ENCODE data around the gene C1QTNF8.

- TF ChIP-seq, protein P1, sequence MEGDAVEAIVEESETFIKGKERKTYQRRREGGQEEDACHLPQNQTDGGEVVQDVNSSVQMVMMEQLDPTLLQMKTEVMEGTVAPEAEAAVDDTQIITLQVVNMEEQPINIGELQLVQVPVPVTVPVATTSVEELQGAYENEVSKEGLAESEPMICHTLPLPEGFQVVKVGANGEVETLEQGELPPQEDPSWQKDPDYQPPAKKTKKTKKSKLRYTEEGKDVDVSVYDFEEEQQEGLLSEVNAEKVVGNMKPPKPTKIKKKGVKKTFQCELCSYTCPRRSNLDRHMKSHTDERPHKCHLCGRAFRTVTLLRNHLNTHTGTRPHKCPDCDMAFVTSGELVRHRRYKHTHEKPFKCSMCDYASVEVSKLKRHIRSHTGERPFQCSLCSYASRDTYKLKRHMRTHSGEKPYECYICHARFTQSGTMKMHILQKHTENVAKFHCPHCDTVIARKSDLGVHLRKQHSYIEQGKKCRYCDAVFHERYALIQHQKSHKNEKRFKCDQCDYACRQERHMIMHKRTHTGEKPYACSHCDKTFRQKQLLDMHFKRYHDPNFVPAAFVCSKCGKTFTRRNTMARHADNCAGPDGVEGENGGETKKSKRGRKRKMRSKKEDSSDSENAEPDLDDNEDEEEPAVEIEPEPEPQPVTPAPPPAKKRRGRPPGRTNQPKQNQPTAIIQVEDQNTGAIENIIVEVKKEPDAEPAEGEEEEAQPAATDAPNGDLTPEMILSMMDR (IDR thresholded peaks at IDR 0.05; ENCODE audit: insufficient read depth, low read length): no peak
- TF ChIP-seq GABPA (IDR thresholded peaks at IDR 0.05; ENCODE audit: low read depth): no peak
Observed at GRCh38 chr16:1042866-1043265, 53.2 kb downstream of the C1QTNF8 start.
